Diencephalon (tissue), 1 donor: ENCODE measurements around the gene ZNF273. TPM values are rescaled to one million over a fixed set of nuclear protein-coding genes. Genes with fewer than 3 reads are reported as not detected.

Experiments used
- total RNA-seq: library from RNA; depleted of rRNA; stranded (reverse); fragments of >200 nt; gene quantifications from one replicate; pipeline ENCODE4 v1.2.3, GENCODE V29; 2014

Gene ZNF273
- 35.5 TPM for total RNA-seq

DNA sequence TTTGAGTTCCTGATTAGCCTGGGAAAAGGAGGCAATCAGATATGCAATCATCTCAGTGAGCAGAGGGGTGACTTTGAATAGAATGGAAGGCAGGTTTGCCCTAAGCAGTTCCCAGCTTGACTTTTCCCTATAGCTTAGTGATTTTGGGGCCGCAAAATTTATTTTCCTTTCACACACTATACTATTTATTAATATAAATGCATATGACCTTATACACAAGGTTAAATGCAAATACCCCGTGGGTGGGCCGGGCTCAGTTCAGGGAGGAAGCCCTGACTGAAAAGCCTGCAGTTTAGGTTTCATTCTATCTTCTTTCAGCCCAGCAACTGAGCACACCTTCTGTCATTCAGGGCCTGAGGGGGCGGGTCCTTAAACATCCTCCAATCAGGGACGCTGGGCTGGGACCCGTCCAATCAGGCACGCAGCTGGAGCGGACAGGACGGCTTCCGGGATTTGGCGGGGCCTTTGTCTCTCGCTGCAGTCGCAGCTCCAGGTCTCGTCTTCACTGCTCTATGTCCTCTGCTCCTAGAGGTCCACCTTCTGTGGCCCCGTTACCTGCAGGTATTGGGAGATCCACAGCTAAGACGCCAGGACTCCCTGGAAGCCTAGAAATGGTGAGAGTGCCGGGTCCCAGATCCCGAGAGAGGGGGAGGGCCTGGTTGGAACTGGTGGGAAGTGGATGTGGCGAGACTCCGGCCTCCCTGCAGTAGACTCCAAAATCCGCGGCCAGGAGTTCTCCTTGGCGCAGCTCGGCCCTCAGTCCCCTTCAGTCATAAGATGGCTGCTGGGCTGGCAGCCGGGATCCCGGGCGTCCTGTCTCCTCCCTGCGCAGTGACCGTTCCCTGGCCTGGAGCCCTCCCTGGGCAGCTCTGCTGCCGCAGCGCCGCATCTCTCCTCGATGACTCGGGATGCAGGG, at the start of gene ZNF273:
ZNF273 (plus strand) TSS at position 468 of the 916 bp plus-strand sequence; CDS start at position 513, 45 bp downstream.

Other genes starting within 250 kb of the ZNF273 start
- gene ZNF107, start 237.1 kb upstream of the ZNF273 start, total RNA-seq: 15.2 TPM
- 65.7 TPM for gene ZNF138, start 108.8 kb upstream of the ZNF273 start, total RNA-seq
- gene ZNF117, start 87.8 kb downstream of the ZNF273 start, total RNA-seq: 38.8 TPM
- 27.2 TPM for gene ERV3-1, start 103.4 kb downstream of the ZNF273 start, total RNA-seq